HepG2 (cell line): ENCODE measurements around the gene GABRG3. TPM values are rescaled to one million over a fixed set of nuclear protein-coding genes. Genes with fewer than 3 reads are reported as not detected.

Source experiments
- ATAC-seq: fragments of 200-7000 bp; cut with Tn5 transposase; 3 replicates; pipeline ENCODE4 v1.9.1; 2020; ENCODE audit warnings: mild to moderate bottlenecking, moderate library complexity
- BruUV-seq: library from RNA; stranded (reverse); fragments of 400-500 nt; replicated peaks from 2 replicates; lab custom pipeline; 2021; lab: Mats Ljungman, UMichigan
- CTCF ChIA-PET: fragments of 300-600 bp; formaldehyde crosslinking; extraction: SDS; loops from one replicate; lab custom pipeline; 2021; ENCODE audit warnings: low total read pairs, inconsistent platforms, low intra/inter-chr PET ratio; lab: Yijun Ruan, JAX
- POLR2A ChIA-PET: fragments of 350-600 bp; sonication (Branson Sonifier 250); formaldehyde crosslinking; loops from one replicate; lab custom pipeline; 2020; ENCODE audit warnings: antibody characterized with exemption, inconsistent platforms; lab: Yijun Ruan, JAX
- DNase-seq: peaks from one replicate; pipeline ENCODE4 v3.0.0-alpha.2; 2015; ENCODE audit warnings: low spot score
- FAIRE-seq: peaks from 3 replicates; lab custom pipeline; 2011; peaks lifted over from hg19 to GRCh38; lab: Jason Lieb, UNC
- H2AFZ ChIP-seq: one replicate; pipeline ENCODE4 v1.6.1; 2011; ENCODE audit warnings: low read length, inconsistent platforms
- H3K27ac ChIP-seq: fragments of 300-600 bp; 3 replicates; pipeline ENCODE4 v1.8.0; 2011; ENCODE audit warnings: mixed run types, mild to moderate bottlenecking, mixed read lengths, low read length, inconsistent platforms; ENCODE audit not compliant: insufficient read depth; ENCODE audit errors: extremely low read length
- H3K27me3 ChIP-seq, 2 experiments: fragments of 200-600 bp in 1 of 2; 2 replicates in 1 of 2; 3 replicates in 1 of 2; pipeline versions ENCODE4 v1.6.0 to v1.8.0; 2011; ENCODE audit warnings: low read length in 2 of 2, mild to moderate bottlenecking in 2 of 2, moderate library complexity in 2 of 2, inconsistent platforms in 1 of 2; ENCODE audit not compliant: insufficient read depth in 2 of 2, control insufficient read depth in 1 of 2
- H3K36me3 ChIP-seq, 2 experiments: fragments of 200-600 bp in 1 of 2; replicated peaks in 1 of 2; 2 replicates in 1 of 2; 3 replicates in 1 of 2; pipeline versions ENCODE4 v1.5.1 to v1.8.0; 2011; ENCODE audit warnings: low read length in 2 of 2, inconsistent platforms in 1 of 2; ENCODE audit not compliant: insufficient read depth in 2 of 2, control insufficient read depth in 1 of 2
- H3K4me1 ChIP-seq: 2 replicates; pipeline ENCODE4 v1.5.1; 2012; ENCODE audit warnings: low read length, inconsistent platforms; ENCODE audit not compliant: insufficient read depth
- H3K4me2 ChIP-seq: 2 replicates; pipeline ENCODE4 v1.6.0; 2011; ENCODE audit warnings: low read depth, low read length, inconsistent platforms
- H3K4me3 ChIP-seq, 3 experiments: fragments of 200-600 bp in 1 of 3; sonication (generic), shearing (Covaris generic) in 1 of 3; replicated peaks in 1 of 3; 2 replicates each; pipeline ENCODE4 v1.5.1; 2011 to 2016; ENCODE audit warnings: low read length in 3 of 3, inconsistent platforms in 2 of 3, low read depth in 2 of 3, mild to moderate bottlenecking in 2 of 3, control low read depth in 1 of 3, mixed read lengths in 1 of 3; ENCODE audit not compliant: insufficient read depth in 1 of 3
- H3K79me2 ChIP-seq: one replicate; pipeline ENCODE4 v1.6.1; 2011; ENCODE audit warnings: low read length, inconsistent platforms; ENCODE audit not compliant: insufficient read depth
- H3K9ac ChIP-seq: 2 replicates; pipeline ENCODE4 v1.6.0; 2011; ENCODE audit warnings: mild to moderate bottlenecking, low read depth, low read length, inconsistent platforms; ENCODE audit not compliant: insufficient read depth
- H3K9me3 ChIP-seq: 2 replicates; pipeline ENCODE4 v1.5.1; 2012; ENCODE audit warnings: mild to moderate bottlenecking, low read length
- H4K20me1 ChIP-seq: 2 replicates; pipeline ENCODE4 v1.6.0; 2011; ENCODE audit warnings: inconsistent platforms, mild to moderate bottlenecking, low read length, moderate library complexity; ENCODE audit not compliant: insufficient read depth
- KLF6 ChIP-seq: IDR thresholded peaks from 2 replicates; pipeline ENCODE4 v1.8.0; 2016; ENCODE audit warnings: missing biosample characterization, missing genetic modification reagents
- MED8 ChIP-seq: sonication (generic); formaldehyde crosslinking; IDR thresholded peaks from 2 replicates; pipeline ENCODE4 v1.8.1; 2023; ENCODE audit warnings: mild to moderate bottlenecking, missing genetic modification reagents; ENCODE audit not compliant: insufficient replicate concordance
- NCOA2 ChIP-seq: sonication (generic); formaldehyde crosslinking; IDR thresholded peaks from 2 replicates; pipeline ENCODE4 v1.8.0; 2022; ENCODE audit warnings: inconsistent platforms
- NR1H2 ChIP-seq: sonication (generic); formaldehyde crosslinking; IDR thresholded peaks from 2 replicates; pipeline ENCODE4 v1.8.1; 2022; ENCODE audit warnings: low read depth, missing genetic modification reagents, borderline replicate concordance
- SOX13 ChIP-seq, 3 experiments: fragments of 450-650 bp in 1 of 3; sonication (generic) in 1 of 3; formaldehyde crosslinking in 1 of 3; IDR thresholded peaks in 2 of 3; conservative IDR thresholded peaks in 1 of 3; 2 replicates each; pipeline versions ENCODE4 v1.5.0 to v1.6.1; 2016 to 2020; ENCODE audit warnings: antibody characterized with exemption in 1 of 3, mild to moderate bottlenecking in 1 of 3, missing compliant biosample characterization in 1 of 3, missing genetic modification reagents in 1 of 3, moderate library complexity in 1 of 3
- SSRP1 ChIP-seq: IDR thresholded peaks from 2 replicates; pipeline ENCODE4 v1.6.1; 2016; ENCODE audit warnings: control low read depth
- TEAD2 ChIP-seq: sonication (generic); formaldehyde crosslinking; IDR thresholded peaks from 2 replicates; pipeline ENCODE4 v1.9.0; 2021; ENCODE audit warnings: missing genetic modification reagents
- ZNF124 ChIP-seq: sonication (generic); formaldehyde crosslinking; IDR thresholded peaks from 2 replicates; pipeline ENCODE4 v1.4.0; 2020; ENCODE audit warnings: missing genetic modification reagents
- ZNF432 ChIP-seq: sonication (generic); formaldehyde crosslinking; IDR thresholded peaks from 2 replicates; pipeline ENCODE4 v1.5.0; 2020; ENCODE audit warnings: missing genetic modification reagents, mild to moderate bottlenecking, borderline replicate concordance
- ZNF567 ChIP-seq: sonication (generic); formaldehyde crosslinking; IDR thresholded peaks from 2 replicates; pipeline ENCODE4 v1.8.1; 2023; ENCODE audit warnings: mild to moderate bottlenecking, missing genetic modification reagents, borderline replicate concordance
- WGBS: methylation state at CpG from one replicate; pipeline ENCODE4 v1.1.6; 2017; ENCODE audit warnings: low lambda C conversion rate; 5-methylcytosine and 5-hydroxymethylcytosine counted together
- in situ Hi-C: cut with HindIII; loops from 2 replicates; pipeline ENCODE4 v1.10.0; 2017; ENCODE audit warnings: low pct_unique_long_range_greater_than_20kb; ENCODE audit not compliant: extremely low pct_ligation_motif_present
- intact Hi-C: fragments of 100-400 bp; cut with micrococcal nuclease; formaldehyde crosslinking; loops from one replicate; pipeline ENCODE4 v1.10.0; 2022; ENCODE audit not compliant: unreplicated experiment
- polyA plus RNA-seq, 8 experiments: library from polyadenylated mRNA; depleted of rRNA in 3 of 8; stranded (reverse) in 7 of 8; unstranded in 1 of 8; fragments of >200 nt; fragmentation: Illumina TruSeq in 4 of 8; extraction: Trizol in 4 of 8; gene quantifications; 2 replicates each; pipeline versions ENCODE4 v1.2.1 to v1.2.3, GENCODE V29; 2011 to 2016; ENCODE audit warnings: low read depth in 4 of 8, missing spikeins in 1 of 8, mixed read lengths in 1 of 8; ENCODE audit not compliant: insufficient read depth in 1 of 8
- total RNA-seq, 5 experiments: library from RNA; depleted of rRNA; stranded (reverse); fragments of >200 nt; fragmentation: Illumina TruSeq; extraction: Trizol; gene quantifications; 2 replicates each; pipeline ENCODE4 v1.2.3, GENCODE V29; 2016; ENCODE audit warnings: low read depth in 1 of 5
- TF ChIP-seq, protein P1 (sequence below): sonication (generic); formaldehyde crosslinking; IDR thresholded peaks from 2 replicates; pipeline ENCODE4 v1.4.0; 2020; ENCODE audit warnings: missing genetic modification reagents, borderline replicate concordance
- TF ChIP-seq, protein P2 (sequence below): sonication (generic); formaldehyde crosslinking; IDR thresholded peaks from 2 replicates; pipeline ENCODE4 v1.5.1; 2020; ENCODE audit warnings: missing genetic modification reagents, mild to moderate bottlenecking, borderline replicate concordance
- TF ChIP-seq, protein P3 (sequence below): sonication (generic); formaldehyde crosslinking; conservative IDR thresholded peaks from 2 replicates; pipeline ENCODE4 v1.4.0; 2020; ENCODE audit warnings: missing genetic modification reagents
- TF ChIP-seq, protein P4 (sequence below): sonication (generic); formaldehyde crosslinking; IDR thresholded peaks from 2 replicates; pipeline ENCODE4 v1.8.1; 2023; ENCODE audit warnings: missing genetic modification reagents, mild to moderate bottlenecking, borderline replicate concordance
- TF ChIP-seq, protein P5 (sequence below): sonication (generic); formaldehyde crosslinking; conservative IDR thresholded peaks from 2 replicates; pipeline ENCODE4 v1.8.0; 2022; ENCODE audit warnings: low read depth, missing genetic modification reagents

The GABRG3 gene
- total and polyA plus RNA-seq, 2 of the 13 experiments (the other 11 are each of a cell fraction or from before 2014, with no cell fraction given): not detected

DNA sequence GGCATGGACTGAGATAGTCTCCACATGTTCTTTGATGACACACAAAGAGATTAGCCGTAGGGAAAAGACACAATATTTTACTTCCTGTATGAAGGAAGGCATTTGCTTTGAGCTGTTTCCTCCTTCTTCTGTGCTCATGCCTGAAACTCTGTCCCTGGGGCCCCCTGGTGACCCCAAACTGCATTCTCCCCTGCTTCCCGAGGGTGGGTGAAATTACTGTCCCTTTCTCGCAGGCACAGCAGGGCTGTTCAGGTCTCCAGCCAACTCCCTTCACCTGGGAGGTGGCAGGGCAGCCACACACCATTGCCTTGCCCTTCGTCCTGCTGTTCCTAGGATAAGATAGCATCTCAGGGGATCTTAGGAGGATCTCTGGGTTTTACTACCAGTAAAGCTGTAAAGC is 79.2 kb downstream of the GABRG3 start:
- whole genome bisulfite sequencing: 0% methylated on average over 4 of the region's 4 CpGs
- no peak overlapping the region for H3K4me2 ChIP-seq
- no peaks in the 10 kb centered on the region for H3K9me3 ChIP-seq
- intact Hi-C loops (no loop called here), in situ Hi-C loops (no loop called here)
- no peaks in the 10 kb centered on the region for H3K79me2 ChIP-seq
- DNase-seq: no peak
- CTCF ChIA-PET: no interaction called here
- POLR2A ChIA-PET: no interaction called here
- H3K27me3 ChIP-seq: no peaks in the 10 kb centered on the region; a peak in 2 of 5 replicates
- no peak overlapping the region for H3K27ac ChIP-seq
- no peak for FAIRE-seq
- H2AFZ ChIP-seq: no peak overlapping the region
- ATAC-seq: no peak
- H3K36me3 ChIP-seq: no peaks in the 10 kb centered on the region
- BruUV-seq: no TSS peak
- H3K4me1 ChIP-seq: no peaks in the 10 kb centered on the region
- H3K9ac ChIP-seq: no peak overlapping the region
- no peak overlapping the region for H3K4me3 ChIP-seq
- no peaks in the 10 kb centered on the region for H4K20me1 ChIP-seq
- TF ChIP-seq NR1H2 (CRISPR knock-in tag) (no peak), SSRP1 (CRISPR knock-in tag) (no peak), NCOA2 (CRISPR knock-in tag) (no peak), TEAD2 (CRISPR knock-in tag) (no peak), ZNF124 (CRISPR knock-in tag) (no peak), ZNF432 (no peak), MED8 (no peak), SOX13 (IDR thresholded peaks at IDR 0.05) (no peak), SOX13 (CRISPR knock-in tag; conservative IDR thresholded peaks at IDR 0.05 in 1 of 2, IDR thresholded peaks at IDR 0.05 in 1 of 2) (no peak), KLF6 (CRISPR knock-in tag) (no peak), ZNF567 (CRISPR knock-in tag) (no peak)
- TF ChIP-seq, protein P1, sequence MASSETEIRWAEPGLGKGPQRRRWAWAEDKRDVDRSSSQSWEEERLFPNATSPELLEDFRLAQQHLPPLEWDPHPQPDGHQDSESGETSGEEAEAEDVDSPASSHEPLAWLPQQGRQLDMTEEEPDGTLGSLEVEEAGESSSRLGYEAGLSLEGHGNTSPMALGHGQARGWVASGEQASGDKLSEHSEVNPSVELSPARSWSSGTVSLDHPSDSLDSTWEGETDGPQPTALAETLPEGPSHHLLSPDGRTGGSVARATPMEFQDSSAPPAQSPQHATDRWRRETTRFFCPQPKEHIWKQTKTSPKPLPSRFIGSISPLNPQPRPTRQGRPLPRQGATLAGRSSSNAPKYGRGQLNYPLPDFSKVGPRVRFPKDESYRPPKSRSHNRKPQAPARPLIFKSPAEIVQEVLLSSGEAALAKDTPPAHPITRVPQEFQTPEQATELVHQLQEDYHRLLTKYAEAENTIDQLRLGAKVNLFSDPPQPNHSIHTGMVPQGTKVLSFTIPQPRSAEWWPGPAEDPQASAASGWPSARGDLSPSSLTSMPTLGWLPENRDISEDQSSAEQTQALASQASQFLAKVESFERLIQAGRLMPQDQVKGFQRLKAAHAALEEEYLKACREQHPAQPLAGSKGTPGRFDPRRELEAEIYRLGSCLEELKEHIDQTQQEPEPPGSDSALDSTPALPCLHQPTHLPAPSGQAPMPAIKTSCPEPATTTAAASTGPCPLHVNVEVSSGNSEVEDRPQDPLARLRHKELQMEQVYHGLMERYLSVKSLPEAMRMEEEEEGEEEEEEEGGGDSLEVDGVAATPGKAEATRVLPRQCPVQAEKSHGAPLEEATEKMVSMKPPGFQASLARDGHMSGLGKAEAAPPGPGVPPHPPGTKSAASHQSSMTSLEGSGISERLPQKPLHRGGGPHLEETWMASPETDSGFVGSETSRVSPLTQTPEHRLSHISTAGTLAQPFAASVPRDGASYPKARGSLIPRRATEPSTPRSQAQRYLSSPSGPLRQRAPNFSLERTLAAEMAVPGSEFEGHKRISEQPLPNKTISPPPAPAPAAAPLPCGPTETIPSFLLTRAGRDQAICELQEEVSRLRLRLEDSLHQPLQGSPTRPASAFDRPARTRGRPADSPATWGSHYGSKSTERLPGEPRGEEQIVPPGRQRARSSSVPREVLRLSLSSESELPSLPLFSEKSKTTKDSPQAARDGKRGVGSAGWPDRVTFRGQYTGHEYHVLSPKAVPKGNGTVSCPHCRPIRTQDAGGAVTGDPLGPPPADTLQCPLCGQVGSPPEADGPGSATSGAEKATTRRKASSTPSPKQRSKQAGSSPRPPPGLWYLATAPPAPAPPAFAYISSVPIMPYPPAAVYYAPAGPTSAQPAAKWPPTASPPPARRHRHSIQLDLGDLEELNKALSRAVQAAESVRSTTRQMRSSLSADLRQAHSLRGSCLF (CRISPR knock-in tag): no peak
- TF ChIP-seq, protein P2, sequence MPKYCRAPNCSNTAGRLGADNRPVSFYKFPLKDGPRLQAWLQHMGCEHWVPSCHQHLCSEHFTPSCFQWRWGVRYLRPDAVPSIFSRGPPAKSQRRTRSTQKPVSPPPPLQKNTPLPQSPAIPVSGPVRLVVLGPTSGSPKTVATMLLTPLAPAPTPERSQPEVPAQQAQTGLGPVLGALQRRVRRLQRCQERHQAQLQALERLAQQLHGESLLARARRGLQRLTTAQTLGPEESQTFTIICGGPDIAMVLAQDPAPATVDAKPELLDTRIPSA (CRISPR knock-in tag): no peak
- TF ChIP-seq, protein P3, sequence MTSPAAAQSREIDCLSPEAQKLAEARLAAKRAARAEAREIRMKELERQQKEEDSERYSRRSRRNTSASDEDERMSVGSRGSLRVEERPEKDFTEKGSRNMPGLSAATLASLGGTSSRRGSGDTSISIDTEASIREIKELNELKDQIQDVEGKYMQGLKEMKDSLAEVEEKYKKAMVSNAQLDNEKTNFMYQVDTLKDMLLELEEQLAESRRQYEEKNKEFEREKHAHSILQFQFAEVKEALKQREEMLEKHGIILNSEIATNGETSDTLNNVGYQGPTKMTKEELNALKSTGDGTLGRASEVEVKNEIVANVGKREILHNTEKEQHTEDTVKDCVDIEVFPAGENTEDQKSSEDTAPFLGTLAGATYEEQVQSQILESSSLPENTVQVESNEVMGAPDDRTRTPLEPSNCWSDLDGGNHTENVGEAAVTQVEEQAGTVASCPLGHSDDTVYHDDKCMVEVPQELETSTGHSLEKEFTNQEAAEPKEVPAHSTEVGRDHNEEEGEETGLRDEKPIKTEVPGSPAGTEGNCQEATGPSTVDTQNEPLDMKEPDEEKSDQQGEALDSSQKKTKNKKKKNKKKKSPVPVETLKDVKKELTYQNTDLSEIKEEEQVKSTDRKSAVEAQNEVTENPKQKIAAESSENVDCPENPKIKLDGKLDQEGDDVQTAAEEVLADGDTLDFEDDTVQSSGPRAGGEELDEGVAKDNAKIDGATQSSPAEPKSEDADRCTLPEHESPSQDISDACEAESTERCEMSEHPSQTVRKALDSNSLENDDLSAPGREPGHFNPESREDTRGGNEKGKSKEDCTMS (CRISPR knock-in tag): no peak
- TF ChIP-seq, protein P4, sequence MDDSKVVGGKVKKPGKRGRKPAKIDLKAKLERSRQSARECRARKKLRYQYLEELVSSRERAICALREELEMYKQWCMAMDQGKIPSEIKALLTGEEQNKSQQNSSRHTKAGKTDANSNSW: no peak
- TF ChIP-seq, protein P5, sequence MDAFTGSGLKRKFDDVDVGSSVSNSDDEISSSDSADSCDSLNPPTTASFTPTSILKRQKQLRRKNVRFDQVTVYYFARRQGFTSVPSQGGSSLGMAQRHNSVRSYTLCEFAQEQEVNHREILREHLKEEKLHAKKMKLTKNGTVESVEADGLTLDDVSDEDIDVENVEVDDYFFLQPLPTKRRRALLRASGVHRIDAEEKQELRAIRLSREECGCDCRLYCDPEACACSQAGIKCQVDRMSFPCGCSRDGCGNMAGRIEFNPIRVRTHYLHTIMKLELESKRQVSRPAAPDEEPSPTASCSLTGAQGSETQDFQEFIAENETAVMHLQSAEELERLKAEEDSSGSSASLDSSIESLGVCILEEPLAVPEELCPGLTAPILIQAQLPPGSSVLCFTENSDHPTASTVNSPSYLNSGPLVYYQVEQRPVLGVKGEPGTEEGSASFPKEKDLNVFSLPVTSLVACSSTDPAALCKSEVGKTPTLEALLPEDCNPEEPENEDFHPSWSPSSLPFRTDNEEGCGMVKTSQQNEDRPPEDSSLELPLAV (CRISPR knock-in tag): no peak
